Ovary (tissue), 9 donors: ENCODE data around the gene TBC1D16. TPM values are rescaled to one million over a fixed set of nuclear protein-coding genes. Genes with fewer than 3 reads are reported as not detected.

Experiments
- DNase-seq, 5 donors: peaks; one replicate each; pipeline ENCODE4 v3.0.0-alpha.2; 2019 to 2020
- H3K27ac ChIP-seq, 2 donors: fragments of 200-600 bp; one replicate each; pipeline versions ENCODE4 v1.5.1 to v1.8.0; 2019 to 2022
- H3K27me3 ChIP-seq: fragments of 200-600 bp; one replicate; pipeline ENCODE4 v1.8.0; 2022
- H3K36me3 ChIP-seq: fragments of 200-600 bp; sonication (generic); one replicate; pipeline ENCODE4 v1.5.1; 2019
- H3K4me1 ChIP-seq: one replicate; pipeline ENCODE4 v1.8.1; 2013; ENCODE audit warnings: mild to moderate bottlenecking, moderate library complexity; ENCODE audit not compliant: insufficient read depth
- H3K4me3 ChIP-seq: fragments of 200-600 bp; sonication (generic); one replicate; pipeline ENCODE4 v1.5.1; 2017
- H3K9me3 ChIP-seq, 2 donors: fragments of 200-600 bp in 1 of 2; sonication (generic) in 1 of 2; one replicate each; pipeline versions ENCODE4 v1.5.1 to v1.8.1; 2013 to 2019; ENCODE audit warnings: mild to moderate bottlenecking in 1 of 2, moderate library complexity in 1 of 2
- EP300 ChIP-seq: sonication (generic); formaldehyde crosslinking; IDR thresholded peaks from one replicate; pipeline ENCODE4 v1.6.1; 2017; ENCODE audit warnings: antibody characterized with exemption
- POLR2A ChIP-seq: fragments of 450-650 bp; IDR thresholded peaks from one replicate; pipeline ENCODE4 v1.6.1; 2017; ENCODE audit warnings: antibody characterized with exemption, mild to moderate bottlenecking, moderate library complexity
- WGBS, 3 donors: extraction: QIAGEN DNeasy Blood & Tissue Kit in 1 of 3; methylation state at CpG; one replicate each; pipeline versions ENCODE4 v1.1.5 to v1.1.7; 2013 to 2017; 5-methylcytosine and 5-hydroxymethylcytosine counted together
- intact Hi-C, 4 donors: fragments of 100-400 bp; cut with DNase I; formaldehyde crosslinking; loops; one replicate each; pipeline versions ENCODE4 v1.11.0 to v1.15.1; 2022 to 2023
- polyA plus RNA-seq, 2 donors: library from polyadenylated mRNA; stranded (reverse); fragments of 200-250 nt in 1 of 2; fragments of 350-450 nt in 1 of 2; fragmentation: Illumina TruSeq in 1 of 2; extraction: RNeasy Lipid Tissue Mini Kit (QIAGEN cat#74804) in 1 of 2; gene quantifications; one replicate each; pipeline ENCODE4 v1.2.3, GENCODE V29; 2013 to 2014
- total RNA-seq, 7 donors: library from RNA; depleted of rRNA in 2 of 7; stranded (reverse); fragments of >200 nt in 2 of 7; fragmentation: NEBNext Ultra II Directional in 3 of 7; extraction: Animal tissue kit (Norgen Biotek cat#: 25700) in 3 of 7; gene quantifications; one replicate each; pipeline versions ENCODE4 v1.1.0 to v1.2.4, GENCODE V29; 2016 to 2023
- TF ChIP-seq, protein P1 (sequence below), 3 donors: fragments of 450-650 bp in 2 of 3; fragments of 200-600 bp in 1 of 3; IDR thresholded peaks; one replicate each; pipeline versions ENCODE4 v1.5.1 to v1.8.0; 2016 to 2022; ENCODE audit warnings: antibody characterized with exemption in 3 of 3, mild to moderate bottlenecking in 1 of 3
- donor health status: DM: no; HTN: no; CAD: no; lungs with moderate emphysema.
- donor health status: DM: no; HTN: no; CAD: no.
- donor health status: Bipolar disorder and iron deficiency.
- donor health status: DM: yes; HTN: yes; CAD: no.
- donor health status: DM: no; HTN: no; CAD: no.
- donor health status: DM: yes; HTN: yes; CAD: no.

TBC1D16 gene
- total and polyA plus RNA-seq, 9 donors: 9.3 to 40.5 (median 27.1) TPM

DNA sequence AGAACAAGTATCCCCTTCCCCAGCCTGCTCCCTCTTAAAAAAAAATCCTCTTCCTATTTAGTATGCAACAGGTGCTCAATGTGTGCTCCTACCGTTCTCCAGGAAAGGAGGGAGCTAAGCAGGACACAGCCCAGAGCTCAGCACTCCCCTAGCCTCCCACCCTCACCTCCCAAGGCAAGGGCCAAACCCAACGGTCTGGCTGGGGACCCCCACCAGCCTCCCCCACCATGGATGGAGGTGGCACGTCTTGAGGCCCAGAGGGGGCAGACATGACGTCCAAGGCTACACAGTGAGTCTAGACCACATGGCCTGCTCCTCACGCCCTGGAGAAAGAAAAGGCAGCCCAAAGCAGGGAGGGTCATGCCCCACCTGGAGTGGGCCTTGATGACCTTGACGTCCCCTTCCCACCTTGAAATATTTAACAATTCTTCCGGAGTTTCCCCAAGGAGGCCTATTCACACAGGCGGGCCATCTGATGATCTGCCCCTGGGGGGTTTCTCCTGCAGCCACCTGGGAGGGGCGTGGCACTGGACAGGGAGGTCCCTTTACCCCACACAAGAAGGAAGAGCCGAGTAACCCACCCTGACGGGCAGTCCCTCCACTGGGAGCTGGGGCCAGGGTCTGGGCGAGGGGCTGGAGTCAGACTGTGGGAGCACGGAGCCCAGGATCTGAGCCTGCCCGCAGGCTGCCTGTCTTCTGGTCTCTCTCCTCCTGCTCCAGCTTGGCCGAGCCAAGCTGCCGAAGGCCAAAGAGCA lies 107.0 kb downstream of the TBC1D16 start:
- Histone ChIP-seq H3K9me3 (no peaks in the 10 kb centered on the region), H3K27ac (no peak overlapping the region), H3K4me3 (no peak overlapping the region), H3K4me1 (peaks cover 7% of the 10 kb centered on the region), H3K36me3 (no peaks in the 10 kb centered on the region), H3K27me3 (no peaks in the 10 kb centered on the region)
- intact Hi-C loops: no loop called here
- TF ChIP-seq POLR2A (no peak), EP300 (no peak)
- TF ChIP-seq, protein P1, sequence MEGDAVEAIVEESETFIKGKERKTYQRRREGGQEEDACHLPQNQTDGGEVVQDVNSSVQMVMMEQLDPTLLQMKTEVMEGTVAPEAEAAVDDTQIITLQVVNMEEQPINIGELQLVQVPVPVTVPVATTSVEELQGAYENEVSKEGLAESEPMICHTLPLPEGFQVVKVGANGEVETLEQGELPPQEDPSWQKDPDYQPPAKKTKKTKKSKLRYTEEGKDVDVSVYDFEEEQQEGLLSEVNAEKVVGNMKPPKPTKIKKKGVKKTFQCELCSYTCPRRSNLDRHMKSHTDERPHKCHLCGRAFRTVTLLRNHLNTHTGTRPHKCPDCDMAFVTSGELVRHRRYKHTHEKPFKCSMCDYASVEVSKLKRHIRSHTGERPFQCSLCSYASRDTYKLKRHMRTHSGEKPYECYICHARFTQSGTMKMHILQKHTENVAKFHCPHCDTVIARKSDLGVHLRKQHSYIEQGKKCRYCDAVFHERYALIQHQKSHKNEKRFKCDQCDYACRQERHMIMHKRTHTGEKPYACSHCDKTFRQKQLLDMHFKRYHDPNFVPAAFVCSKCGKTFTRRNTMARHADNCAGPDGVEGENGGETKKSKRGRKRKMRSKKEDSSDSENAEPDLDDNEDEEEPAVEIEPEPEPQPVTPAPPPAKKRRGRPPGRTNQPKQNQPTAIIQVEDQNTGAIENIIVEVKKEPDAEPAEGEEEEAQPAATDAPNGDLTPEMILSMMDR (IDR thresholded peaks at IDR 0.05): no peak
- DNase-seq: peak in 1 of 5 donors; percentile 26
- 84 to 91% (median 91%) methylated on average over 15 to 16 of the region's 16 CpGs for WGBS, 3 donors

DNA sequence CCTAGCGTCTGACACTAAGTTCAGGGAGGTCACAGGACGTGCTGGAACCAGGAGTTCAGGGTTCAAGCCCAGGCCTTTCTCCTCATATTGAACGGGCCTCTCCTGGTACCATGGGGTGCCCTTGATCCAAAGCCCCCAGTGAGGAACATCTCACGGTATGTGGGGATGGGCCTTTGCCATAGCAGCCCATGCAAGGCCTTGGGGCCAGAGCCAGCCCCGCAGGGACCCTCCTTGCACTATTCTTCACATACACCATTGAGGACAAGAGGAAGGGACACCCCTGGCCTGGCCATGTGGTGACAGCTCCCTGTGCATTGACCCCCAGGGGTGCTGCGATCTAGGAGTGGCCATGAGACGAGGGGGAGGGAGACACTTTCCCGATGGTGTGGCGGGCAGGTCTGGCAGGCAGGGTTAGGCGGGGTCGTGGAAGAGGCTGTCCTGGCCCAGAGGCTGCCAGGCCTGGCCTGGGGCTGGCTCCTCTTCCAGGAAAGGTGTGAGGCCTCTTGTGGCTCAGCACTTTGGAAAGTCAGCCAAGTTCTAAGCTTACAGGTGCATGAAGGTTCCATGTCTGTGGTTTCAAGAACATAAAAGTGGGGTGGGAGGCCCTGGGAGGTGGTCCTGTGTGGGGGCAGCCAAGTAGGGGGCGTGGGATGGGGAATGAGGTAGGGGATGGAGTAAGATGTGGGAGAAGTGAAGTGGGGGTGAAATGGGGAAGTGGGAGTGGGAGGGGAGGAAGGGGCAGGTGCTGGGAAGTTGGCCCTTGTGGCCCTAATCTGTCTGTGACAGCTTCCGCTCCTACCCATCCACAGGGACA lies 107.8 kb downstream of the TBC1D16 start:
- WGBS, 3 donors: 84 to 94% (median 87%) methylated on average over 13 of the region's 13 CpGs
- TF ChIP-seq POLR2A: no peak
- DNase-seq: peak in 1 of 5 donors; percentile 19
- Histone ChIP-seq H3K4me3 (no peak overlapping the region), H3K4me1 (peaks cover 7% of the 10 kb centered on the region), H3K9me3 (no peaks in the 10 kb centered on the region), H3K27me3 (no peaks in the 10 kb centered on the region), H3K27ac (no peak overlapping the region), H3K36me3 (no peaks in the 10 kb centered on the region)
- intact Hi-C loops: no loop called here

DNA sequence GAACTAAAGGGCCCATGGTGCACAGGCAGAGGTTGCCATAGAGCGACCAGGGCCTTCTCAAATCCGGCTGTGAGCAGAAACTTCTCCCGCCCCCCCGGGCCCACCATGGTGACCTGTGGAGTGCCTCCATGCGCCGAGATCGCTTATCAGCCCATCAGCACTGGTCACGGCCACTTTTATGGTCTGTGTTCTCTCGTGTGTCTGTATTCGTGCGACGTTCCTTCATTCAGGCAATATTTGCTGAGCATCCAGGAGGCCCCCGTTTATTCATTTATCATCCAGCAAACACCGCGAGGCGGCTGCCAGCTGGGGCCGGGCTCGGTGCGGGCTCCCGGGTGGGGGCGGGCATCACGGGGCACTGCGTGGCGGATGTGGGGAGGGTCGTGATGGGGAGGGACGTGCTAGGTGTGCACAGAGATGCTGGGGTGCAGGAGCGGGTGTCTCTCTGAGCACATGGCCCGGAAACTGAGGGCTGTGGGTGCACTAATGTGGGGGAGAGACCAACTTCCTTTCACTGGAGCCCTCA lies 108.5 kb downstream of the TBC1D16 start:
- TF ChIP-seq POLR2A: no peak
- TF ChIP-seq EP300: no peak
- TF ChIP-seq, protein P1 (IDR thresholded peaks at IDR 0.05): no peak
- Histone ChIP-seq H3K27ac (no peak overlapping the region), H3K36me3 (no peaks in the 10 kb centered on the region), H3K27me3 (no peaks in the 10 kb centered on the region), H3K4me3 (no peak overlapping the region), H3K9me3 (no peaks in the 10 kb centered on the region), H3K4me1 (peaks cover 7% of the 10 kb centered on the region)
- peak in 1 of 5 donors; percentile 20 for DNase-seq
- intact Hi-C loops: no loop called here
- WGBS, 3 donors: 82 to 86% (median 85%) methylated on average over 28 of the region's 28 CpGs

DNA sequence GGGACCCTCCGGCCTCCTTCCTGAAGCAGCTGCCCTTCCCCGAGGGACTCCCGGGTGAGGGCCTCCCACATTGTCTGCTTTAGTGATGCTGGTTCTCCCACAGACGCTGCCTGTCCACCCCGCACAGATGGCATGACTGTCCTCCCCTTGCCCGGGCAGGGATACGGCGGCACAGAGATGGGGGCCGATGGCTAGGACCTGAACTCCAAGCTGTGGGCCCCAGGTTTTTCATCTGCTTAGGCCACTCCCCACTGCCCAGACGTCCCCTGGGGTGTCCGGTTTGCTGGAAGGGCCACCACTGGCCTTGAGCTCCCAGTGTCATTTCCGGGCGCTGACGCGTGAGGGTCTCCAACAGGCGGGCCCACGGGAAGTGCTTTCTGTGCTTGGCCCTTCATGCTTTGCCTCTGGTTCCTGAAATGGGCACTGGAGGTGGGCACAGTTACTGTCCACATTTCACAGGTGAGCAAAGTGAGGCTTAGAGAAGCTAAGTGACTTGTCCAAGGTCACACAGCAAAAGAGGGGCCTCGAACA lies 109.0 kb downstream of the TBC1D16 start:
- H3K4me3 ChIP-seq: no peak overlapping the region
- DNase-seq: peak in 1 of 5 donors; percentile 20
- no peaks in the 10 kb centered on the region for H3K36me3 ChIP-seq
- H3K27ac ChIP-seq: no peak overlapping the region
- no peaks in the 10 kb centered on the region for H3K27me3 ChIP-seq
- TF ChIP-seq EP300 (no peak), POLR2A (no peak)
- TF ChIP-seq, protein P1 (IDR thresholded peaks at IDR 0.05): no peak
- intact Hi-C loops: no loop called here
- H3K4me1 ChIP-seq: peaks cover 7% of the 10 kb centered on the region
- WGBS, 3 donors: 63 to 85% (median 65%) methylated on average over 15 to 18 of the region's 18 CpGs
- no peaks in the 10 kb centered on the region for H3K9me3 ChIP-seq
